Fibroblast of pulmonary artery (primary cell): ENCODE data around the gene SKIC8.

Experiments
- DNase-seq: peaks from one replicate; pipeline ENCODE4 v3.0.0-alpha.2; 2010; ENCODE audit warnings: low read depth
- H3K4me3 ChIP-seq: replicated peaks from 2 replicates; pipeline ENCODE4 v1.5.1; 2011; ENCODE audit warnings: low read depth, mild to moderate bottlenecking, control low read depth, low read length, moderate library complexity
- TF ChIP-seq, protein P1 (sequence below): IDR thresholded peaks from 2 replicates; pipeline ENCODE4 v1.5.1; 2011; ENCODE audit warnings: mild to moderate bottlenecking, control low read depth, low read length, inconsistent platforms; ENCODE audit errors: missing control alignments

The SKIC8 gene

GRCh38 chr15:78292219-78292618, 7.2 kb downstream of the SKIC8 start:
- TF ChIP-seq, protein P1, sequence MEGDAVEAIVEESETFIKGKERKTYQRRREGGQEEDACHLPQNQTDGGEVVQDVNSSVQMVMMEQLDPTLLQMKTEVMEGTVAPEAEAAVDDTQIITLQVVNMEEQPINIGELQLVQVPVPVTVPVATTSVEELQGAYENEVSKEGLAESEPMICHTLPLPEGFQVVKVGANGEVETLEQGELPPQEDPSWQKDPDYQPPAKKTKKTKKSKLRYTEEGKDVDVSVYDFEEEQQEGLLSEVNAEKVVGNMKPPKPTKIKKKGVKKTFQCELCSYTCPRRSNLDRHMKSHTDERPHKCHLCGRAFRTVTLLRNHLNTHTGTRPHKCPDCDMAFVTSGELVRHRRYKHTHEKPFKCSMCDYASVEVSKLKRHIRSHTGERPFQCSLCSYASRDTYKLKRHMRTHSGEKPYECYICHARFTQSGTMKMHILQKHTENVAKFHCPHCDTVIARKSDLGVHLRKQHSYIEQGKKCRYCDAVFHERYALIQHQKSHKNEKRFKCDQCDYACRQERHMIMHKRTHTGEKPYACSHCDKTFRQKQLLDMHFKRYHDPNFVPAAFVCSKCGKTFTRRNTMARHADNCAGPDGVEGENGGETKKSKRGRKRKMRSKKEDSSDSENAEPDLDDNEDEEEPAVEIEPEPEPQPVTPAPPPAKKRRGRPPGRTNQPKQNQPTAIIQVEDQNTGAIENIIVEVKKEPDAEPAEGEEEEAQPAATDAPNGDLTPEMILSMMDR = no peak
- DNase-seq = no peak

GRCh38 chr15:78291698-78292097, 7.7 kb downstream of the SKIC8 start:
- no peak overlapping the region for H3K4me3 ChIP-seq
- no peak for DNase-seq
- TF ChIP-seq, protein P1 = no peak

More at GRCh38 chr15:78292219-78292618, 7.2 kb downstream of the SKIC8 start:
- H3K4me3 ChIP-seq = no peak overlapping the region

DNA sequence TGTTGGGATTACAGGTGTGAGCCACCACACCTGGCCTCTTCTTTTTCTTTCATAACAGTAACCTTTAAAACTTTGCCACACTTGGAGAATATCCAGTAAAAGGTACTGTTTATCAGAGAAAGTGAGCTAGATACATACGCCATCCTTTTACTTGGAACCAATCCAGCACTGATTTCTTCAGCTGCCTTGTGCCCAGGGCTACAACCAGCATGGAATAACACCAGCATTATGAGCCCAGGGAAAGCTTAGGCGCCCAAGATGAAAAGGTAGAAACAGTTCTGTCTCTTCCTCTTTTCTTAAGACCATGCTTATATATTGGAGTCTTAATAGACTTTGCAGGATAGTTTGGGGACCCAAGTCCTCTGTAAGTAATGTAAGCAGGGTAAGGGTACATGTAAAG, 8.4 kb downstream of the SKIC8 start:
- no peak overlapping the region for H3K4me3 ChIP-seq
- no peak for DNase-seq
- TF ChIP-seq, protein P1 = no peak

- TF ChIP-seq, protein P1 = no peak
- no peak overlapping the region for H3K4me3 ChIP-seq
- no peak for DNase-seq
Observed at GRCh38 chr15:78290222-78290621, 9.2 kb downstream of the SKIC8 start.

DNA sequence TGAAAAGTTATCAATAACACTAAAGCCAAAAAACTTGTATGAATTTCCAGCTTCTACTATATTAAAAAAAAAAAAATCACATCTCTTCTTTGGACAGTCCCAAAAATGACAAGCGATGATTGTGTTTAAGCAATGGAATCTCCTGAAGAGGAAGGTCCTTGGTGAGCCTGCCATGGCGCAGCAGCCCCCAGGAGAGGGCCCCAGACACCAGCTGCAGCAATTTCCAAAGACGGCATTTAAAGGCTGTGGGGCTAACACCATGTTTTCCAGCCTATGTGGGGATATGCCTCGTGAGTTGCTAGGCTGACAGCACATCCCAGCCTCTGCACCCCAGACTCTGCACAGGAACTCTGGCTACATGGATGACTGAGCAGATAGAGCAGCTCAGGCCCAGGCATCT, 14.7 kb downstream of the SKIC8 start:
- H3K4me3 ChIP-seq = no peak overlapping the region
- TF ChIP-seq, protein P1 = no peak
- no peak for DNase-seq

DNA sequence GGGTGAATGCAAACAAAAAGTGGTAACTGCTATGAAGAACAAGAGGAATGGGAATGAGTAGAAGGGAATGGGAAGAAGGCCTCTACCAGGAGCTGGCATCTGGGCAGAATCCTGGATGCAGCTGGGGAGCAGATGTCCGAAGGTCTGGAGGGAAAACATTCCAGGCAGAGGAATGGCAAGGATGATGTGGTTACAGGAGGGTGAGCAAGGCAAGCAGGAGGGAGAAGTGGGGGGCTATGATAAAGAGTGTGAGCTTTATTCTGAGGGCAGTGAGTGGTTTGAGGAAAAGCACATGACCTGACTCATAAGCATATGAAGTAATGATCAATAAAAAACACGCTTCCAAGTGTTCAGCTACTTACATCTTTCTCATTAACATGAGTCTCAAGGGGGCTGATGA, 17.1 kb downstream of the SKIC8 start:
- DNase-seq = no peak
- TF ChIP-seq, protein P1 = no peak
- no peak overlapping the region for H3K4me3 ChIP-seq

DNA sequence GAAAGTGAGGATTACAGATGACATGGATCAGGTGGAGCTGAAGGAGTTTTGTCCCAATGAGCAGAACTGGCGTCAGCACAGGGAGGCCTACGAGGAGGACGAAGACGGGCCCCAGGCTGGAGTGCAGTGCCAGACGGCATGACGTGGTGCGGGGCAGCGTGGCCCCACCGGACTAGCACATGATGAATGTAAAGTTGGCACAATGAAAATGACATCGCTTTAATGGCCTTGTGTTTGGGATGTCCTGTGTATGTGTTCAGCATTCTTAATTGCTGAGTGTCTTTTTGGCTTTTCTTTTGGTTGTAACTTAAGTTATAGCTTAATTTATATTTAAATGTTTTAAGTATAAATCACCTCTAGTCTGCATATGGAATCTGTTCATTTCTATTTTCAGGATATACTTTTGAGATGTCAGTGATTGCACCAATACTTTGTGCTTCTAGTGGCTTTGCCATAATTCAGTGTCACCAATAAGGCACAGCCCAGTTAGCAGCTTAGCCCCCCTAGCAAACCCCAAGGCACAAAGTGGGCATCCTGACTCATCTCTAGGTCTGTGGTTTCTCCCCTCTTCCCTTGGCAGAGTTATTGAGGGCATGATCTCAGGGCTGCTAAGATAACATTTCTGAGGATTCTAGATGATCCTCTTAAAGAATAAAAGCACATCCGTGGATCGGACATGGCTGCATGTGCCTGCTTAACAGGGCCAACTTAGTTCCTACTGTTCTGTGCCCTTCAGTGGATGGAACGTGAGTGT, 18.9 kb downstream of the SKIC8 start:
- no peak overlapping the region for H3K4me3 ChIP-seq
- TF ChIP-seq, protein P1 = no peak
- no peak for DNase-seq
